HG02970 (cell line): ENCODE results near the gene BCAS4.
"Not testable (repeated sequence)": the region's sequence is repeated elsewhere in the genome, so short reads cannot be mapped to it uniquely, and the experiment has no call there.

Experiments
- ATAC-seq: cut with Tn5 transposase; IDR thresholded peaks from one replicate; pipeline ENCODE4 v1.9.1; 2021; ENCODE audit warnings: mild to moderate bottlenecking, moderate library complexity, moderate number of reproducible peaks; ENCODE audit not compliant: unreplicated experiment, low FRiP score

BCAS4 gene

DNA sequence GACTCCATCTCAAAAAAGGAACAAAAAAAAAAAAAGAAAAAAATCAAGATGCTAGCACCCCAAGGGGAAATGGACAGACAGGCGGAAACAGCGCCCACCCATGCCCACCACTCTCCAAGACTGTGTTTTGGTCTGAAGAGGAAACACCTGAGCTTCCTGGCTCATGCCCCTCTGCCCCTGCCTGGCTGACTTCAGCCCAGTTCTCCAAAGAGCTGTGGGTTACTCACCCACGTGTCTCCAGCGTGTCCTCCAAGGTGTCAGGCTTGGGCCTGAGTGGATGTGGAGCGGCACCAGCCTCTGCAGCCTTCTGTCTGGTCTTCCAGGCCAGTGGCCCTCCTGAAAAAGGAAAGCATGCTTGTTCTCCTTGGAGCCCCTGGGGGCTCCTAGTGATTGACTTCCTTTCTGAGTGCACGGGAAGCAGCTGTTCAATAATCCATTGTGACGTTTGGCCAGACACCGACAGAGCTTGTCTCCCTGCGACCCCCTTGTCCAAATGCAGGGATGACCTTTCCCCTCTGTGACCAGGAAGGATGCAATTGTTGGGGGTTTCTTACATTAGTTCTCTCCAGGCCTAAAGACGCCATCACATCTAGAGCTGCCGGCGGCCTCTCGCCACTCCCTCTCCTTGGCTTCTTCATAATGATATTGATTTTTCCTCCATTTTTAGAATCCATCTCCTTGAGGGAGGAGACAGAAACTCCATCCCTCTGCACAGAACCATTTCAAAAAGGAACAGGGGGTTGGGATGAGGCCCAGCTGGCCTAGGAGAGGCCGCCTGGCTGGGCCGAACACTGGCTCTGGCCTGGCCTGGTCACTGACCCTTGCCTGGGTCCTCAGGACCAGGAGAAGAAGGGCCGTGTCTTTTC, 77.9 kb downstream of the BCAS4 start:
- ATAC-seq = no peak

DNA sequence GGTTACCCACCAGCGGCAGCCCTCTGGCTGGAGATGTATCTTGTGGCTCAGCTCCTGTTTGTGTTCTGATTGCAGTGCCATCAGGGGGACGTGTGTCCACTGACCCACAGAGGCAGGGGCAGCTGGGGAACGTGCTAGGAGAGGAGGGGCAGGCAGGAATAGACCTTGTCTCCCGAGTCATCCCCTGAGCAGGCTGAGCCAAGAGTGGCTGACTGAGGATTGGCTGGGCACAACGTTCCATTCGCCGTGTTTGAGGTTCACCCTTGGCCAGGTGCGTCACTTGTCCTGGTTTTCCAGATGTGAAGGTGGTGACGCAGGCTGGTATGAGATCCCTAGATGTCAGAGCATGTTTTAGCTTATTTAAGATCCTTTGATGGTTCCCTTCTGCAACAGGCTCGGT, 78.7 kb downstream of the BCAS4 start:
- ATAC-seq = no peak

DNA sequence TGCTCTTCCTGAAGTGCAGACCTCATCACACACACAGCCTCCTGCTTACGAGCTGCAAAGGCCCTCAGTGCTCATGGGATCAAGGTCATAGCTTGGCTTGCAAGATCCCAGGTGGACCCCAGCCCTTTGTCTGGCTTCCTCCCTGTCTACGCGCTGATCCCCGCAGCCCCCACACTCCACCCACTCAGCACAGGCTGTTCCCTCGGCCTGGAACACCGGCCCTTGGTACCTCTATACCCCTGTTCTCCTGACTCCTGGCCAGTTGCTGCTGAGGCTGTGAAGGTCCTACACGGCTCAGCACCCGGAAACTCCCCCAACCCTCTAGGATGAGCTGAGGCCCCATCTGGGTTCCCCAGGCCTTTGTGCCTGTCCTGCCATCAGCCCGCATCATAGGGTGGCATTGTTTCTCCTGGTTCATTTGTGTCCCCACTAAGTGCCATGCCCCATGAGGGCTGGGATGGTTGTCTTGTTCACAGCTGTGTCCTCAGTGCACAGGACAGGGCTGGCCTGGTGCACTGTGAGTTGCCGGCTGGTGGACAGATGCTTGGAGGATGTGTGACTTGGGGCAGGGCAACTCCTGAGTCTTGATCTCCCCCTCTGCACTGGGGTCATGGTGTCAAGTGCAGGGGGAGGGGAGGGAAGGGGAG, 79.4 kb downstream of the BCAS4 start:
- ATAC-seq = no peak

DNA sequence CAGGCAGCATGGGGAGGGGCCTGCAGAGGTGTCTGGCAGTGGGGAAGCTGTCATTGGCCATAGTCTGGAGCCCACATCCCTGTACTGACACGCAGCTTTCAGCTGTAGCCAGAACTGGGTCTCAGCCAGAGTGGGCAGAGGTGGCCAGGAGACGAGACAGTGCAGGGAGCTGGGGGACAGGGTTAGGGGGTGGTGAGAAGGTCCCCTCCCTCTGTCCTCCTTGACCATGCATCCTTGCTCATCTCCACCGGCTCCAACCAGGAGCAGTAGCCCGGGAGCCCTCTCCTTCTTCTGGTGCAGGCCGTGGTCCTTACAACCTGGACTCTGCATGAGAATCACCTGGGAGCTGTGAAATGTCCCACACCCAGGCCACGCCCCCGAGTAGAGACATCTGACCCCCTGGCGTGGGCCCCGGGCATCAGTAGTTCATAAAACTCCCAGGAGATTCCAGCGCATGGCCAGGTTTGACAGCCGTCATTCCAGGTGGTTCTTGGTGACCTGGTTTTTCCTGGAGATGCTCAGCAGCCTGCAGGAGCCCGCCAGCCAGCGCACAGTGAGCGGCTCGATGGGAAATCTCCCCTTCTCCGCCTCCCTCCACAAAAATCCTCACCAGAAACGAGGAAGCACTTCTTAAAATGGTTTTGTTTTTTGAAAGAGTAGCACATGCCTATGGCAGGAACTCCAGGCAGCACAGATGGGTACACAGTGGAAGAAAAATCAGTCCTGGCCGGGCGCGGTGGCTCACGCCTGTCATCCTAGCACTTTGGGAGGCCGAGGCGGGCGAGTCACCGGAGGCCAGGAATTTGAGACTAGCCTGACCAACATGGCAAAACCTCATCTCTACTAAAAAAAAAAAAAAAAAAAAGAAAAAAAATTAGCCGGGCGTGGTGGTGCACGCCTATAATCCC, 80.2 kb downstream of the BCAS4 start:
- ATAC-seq = no peak

DNA sequence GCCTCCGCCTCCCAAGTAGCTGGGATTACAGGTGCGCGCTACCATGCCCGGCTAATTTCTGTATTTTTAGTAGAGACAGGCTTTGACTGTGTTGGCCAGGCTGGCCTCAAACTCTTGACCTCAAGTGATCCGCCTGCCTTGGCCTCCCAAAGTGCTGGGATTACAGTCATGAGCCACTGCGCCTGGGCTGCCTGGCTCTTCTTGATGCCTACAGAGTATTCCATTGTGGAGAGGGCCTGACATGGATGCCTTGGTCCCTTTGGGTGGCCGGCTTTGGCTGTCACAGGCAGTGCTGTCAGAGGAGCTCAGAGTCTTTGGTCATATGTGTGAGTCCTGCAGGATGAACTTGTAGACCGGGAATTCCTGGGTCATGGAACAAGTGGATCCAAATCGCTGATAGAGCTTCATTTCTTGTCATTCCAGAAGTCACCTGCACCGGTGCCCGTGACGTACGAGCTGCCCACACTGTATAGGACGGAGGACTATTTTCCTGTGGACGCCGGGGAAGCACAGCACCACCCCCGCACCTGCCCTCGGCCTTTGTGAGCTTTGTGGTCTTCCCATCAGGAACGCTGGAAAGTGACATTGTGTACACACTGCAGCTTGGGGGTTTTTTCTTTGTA, 81.3 kb downstream of the BCAS4 start:
- ATAC-seq = no peak

DNA sequence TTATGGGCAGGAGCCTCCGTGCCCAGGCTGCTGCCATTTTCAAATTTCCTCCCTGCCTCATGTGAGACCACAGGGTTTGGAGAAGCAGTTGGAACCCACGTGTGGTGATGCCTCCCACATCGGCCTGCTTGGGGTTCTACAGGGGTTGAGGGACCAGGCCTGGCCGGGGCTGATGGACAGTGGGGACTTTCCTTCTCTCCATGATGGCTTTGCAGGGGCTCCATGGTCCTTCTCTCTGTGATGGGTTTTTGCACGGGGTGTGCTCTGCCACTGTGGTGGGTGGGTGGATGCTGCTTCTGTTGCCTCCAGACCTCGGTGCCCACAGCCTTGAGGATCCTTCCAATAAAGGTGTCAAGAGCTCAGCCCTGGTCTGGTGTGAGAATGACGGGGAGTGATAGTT, 82.0 kb downstream of the BCAS4 start:
- ATAC-seq = no peak

DNA sequence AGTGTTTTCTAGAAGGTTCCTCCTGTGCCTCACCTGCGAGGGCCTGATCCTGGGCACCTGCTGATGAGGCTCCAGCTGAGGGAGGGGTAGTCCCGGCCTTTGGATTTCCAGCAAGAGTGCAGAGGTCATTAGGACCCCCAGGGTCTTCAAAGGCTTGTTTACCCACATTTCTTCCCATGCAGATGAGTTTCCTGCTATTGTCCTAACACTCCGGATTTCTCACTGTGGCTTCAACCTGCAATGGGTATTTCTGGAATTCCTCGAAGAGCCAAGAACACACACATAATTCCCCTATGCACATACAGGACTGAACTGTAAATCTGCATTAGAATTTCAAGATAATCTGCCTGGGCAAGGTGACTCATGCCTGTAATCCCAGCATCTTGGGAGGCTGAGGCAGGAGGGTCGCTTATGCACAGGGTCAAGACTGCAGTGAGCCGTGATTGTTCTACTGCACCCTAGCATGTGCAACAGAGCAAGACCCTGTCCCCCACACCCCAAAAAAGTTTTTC, 82.4 kb downstream of the BCAS4 start:
- no peak for ATAC-seq

DNA sequence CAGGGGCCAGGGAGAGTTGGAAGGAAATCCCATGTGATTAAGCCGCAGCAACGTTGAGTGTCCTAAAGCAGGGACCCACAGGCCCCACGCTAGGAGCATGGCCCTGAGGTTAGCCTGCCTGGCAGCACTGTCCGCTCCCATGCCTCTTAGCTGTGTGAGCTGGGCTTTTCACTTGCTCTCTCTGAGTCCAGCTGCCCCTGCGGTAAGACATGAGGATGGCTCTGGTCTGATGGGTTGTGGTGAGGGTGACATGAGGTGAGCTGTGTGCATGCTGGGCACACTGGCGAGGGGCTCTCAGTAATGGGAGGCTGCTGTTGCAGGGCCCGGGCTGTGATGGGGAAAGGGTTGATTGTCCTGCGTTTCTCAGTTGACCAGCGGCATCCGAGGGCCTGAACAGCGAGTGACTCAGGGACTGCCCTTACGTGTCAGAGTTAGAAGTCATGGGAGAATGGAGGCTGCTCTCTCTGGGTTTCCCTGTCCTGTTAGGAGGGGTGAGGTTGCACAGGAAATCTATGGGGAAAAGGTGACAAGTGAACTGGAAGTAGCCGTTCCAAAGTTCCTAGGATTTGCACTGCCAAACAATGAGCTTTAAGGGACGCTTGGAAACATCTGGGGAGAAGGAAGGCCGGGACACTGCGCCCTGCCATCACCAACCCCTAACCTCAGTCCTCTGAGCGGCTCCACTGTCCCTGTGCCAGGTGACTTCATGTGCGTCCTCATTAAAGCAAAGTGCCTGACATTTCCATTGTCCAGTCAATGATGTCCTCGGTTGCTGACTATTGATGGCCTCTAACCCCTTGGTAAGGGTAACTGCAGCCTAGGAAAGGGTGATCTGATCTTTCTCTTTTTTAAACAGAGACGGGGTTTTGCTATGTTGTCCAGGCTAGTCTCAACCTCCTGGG, 85.0 kb downstream of the BCAS4 start:
- no peak for ATAC-seq

DNA sequence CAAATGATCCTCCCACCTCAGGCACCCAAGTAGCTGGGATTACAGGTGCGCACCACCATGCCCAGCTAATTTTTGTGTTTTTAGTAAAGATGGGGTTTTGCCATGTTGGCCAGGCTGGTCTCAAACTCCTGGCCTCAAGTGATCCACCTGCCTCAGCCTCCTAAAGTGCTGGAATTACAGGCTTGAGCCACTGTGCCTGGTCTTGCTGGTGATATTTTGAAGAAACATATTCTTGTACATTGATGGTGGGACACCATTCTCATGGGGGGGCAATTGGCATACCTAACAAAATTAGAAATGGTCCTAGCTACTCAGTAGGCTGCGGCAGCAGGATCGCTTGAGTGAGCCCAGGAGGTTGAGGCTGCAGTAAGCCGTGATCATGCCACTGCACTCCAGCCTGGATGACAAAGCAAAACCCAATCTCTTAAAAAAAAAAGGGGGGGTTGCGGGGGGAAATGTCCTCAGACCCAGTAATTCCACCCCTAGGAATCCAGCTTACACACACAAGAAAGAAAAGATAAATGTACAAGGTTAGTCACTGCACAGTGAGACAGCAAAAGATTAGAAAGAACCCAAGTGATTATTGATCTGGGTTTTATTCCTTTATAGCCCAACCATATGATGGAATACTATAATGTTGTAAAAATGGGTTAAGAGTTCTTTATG, 87.0 kb downstream of the BCAS4 start:
- not testable (repeated sequence) for ATAC-seq

DNA sequence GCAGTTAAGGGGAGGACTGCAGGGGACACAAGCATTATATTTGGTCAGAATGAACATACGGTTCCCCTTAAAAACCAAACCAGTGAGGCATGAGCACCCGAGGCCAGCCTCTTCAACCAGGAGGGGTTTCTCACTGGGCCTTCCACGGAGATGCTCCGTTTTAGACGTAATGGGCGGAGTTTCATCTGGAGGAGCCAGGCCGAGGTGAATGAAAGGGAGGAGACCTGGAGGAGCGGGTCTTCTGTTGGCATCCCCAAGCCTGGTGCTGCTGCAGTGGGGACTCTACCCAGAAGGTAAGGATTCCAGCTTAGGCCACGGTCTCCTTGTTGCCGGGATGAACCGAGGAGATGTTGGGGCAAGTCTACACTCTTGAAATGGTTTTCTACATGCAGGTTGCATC, 89.0 kb downstream of the BCAS4 start:
- no peak for ATAC-seq

DNA sequence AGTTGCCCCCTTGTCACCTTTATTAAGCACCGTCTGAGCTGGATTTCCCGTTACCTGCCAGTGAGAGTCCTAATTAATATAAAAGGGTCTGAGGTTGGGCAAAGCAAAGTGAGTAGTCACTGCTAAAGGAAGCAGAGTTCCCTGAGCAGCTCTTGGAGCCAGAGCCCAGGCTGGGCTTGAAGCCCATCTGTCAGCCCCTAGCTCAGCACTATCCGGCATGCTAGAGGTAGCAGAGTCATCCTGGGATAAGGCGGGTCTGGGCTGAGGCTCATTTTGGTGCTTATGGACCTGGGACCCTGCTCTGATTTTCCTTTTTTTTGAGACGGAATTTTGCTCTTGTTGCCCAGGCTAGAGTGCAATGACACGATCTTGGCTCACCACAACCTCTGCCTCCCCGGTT, 90.2 kb downstream of the BCAS4 start:
- no peak for ATAC-seq

DNA sequence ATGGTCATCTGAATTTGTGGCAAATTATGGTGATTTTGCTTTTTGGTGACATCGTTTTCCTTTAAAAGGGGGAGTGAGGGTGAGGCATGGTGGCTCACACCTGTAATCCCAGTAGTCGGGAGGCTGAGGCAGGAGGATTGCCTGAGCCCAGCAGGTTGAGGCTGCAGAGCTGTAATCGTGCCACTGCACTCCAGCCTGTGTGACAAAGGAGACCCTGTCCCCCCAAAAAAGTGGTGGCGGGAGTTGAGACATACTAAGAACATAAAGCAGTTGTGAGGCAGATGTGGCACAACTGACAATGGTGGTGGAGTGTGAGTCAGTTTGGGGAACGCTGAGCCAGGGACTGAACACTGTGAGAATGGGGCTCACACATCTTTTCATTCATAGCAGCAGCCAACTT, 90.9 kb downstream of the BCAS4 start:
- no peak for ATAC-seq

DNA sequence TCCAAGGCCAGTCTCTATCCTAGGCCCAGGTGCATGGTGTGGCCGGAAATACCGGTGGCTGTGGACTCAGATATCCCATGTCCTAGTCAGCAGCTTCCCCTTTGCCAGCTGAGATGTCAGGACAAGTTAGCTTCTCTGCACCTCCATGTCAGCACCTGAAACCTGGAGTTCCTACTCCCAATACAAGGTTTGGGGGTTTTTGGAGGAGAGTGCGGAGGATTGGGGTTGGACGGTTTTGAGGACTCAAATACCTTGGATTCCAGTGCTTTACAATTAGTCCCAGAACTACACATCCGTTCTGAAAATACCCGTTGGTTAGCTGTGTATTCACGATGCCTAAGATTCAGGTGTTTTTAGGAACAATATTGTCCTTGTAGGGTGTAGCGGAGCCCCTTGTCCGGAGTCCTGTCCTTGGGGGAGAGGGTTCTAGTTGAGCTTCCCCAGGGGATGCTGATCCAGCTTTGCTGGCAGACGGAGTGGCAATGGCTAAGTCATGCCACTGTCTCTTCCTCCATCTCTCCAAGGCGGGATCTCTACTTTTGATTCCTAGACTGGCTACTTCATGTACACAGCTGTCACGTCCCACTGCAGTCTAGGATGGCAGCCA, 91.4 kb downstream of the BCAS4 start:
- no peak for ATAC-seq

DNA sequence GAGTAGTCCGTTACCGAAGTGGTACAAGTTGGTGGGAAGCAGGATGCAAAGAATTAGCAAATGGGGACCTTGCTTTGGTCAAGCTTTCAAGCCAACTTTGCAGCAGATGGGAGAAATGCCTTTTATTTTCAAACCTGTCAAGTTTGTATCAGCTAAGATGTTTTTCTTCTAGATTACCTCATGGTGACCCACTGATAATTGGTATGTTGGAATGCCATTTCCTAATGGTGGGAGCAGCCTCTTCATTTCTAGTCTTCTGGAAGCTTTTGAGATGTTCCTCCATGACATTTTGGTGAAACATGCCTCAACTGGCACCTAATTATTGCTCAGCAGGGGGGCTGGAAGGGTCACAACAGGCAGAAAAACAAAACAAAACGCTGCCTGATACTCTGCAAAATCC, 92.7 kb downstream of the BCAS4 start:
- no peak for ATAC-seq

DNA sequence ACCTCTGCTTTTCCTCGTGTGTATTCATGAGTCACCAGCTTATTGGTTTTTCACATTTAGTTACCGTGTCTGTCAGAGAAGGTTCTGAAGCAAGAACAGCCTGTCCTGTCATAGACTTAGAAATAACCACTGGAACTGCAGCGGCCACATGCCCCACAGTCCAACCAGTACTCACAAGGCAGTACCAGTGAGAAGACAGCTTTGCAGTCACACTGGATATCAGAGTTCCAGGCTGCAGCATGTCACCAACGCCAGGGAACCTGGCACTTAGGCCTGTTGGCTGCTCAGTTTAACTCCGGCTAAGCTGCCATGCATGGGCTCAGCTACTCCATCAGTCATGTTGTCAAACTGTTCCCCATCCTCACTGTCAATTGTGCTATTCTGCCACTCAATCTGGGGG, 96.3 kb downstream of the BCAS4 start:
- ATAC-seq = no peak

DNA sequence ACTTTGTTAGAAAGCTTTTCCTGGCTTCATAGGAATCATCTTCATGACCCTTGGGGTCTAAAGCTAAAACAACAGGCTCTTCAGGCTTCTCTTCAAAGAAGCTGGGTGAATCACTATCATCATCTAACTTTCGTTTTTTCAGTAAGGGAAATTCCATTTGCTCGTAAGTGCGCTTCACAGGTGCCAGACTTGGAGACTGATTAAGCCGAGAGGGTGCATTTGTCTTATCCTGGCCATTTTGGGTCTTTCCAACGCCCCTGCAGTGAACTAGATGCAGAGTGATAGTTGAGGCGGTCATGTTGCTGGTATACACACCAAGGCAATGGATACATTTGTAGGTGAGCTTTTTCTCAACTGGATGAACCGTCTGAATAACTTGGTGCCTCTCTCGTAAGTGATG, 97.5 kb downstream of the BCAS4 start:
- ATAC-seq = no peak

DNA sequence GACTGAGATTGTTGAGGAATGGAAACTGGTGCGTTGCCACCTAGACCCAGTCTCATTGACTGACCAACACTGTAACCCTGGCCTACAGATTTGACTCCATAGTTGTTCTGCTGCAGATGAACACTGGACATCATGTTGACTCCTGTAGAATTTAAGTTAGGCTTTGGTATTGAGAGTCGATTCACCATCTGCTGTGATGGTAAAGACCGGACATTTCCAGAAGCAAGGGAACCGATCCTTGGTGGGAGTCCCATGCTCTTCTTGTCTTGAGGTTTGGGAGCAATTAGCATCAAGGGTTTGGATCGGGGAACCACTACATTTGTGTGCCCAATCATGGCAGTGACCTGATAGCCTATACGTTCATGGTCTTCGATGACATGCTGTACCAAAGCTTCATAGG, 98.8 kb downstream of the BCAS4 start:
- no peak for ATAC-seq

DNA sequence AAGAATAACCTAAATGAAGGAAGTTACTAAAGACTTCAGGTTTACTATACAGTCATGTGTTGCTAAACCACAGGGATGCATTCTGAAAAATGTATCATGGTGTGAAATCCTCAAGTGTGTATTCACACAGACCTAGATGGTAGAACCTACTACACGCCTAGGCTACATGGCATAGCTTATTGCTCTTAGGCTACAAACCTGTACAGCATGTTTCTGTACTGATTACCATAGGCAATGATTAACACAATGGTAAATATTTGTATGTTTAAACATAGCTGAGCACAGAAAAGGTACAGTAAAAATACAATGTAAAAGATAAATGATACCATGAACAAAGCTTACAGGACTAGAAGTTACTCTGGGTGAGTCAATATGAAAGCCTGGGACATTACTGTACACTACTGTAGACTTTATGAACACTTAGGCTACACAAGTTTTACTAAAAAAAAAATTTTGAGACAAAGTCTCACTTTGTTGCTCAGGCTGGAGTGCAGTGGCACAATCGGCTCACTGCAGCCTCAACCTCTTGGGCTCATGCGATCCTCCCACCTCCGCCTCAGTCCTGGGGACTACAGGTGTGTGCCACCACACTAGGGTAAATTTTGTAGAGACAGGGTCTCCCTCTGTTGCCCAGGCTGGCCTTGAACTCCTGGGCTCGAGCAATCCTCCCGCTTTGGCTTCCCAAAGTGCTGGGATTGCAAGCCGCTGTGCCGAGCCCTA, 100.4 kb downstream of the BCAS4 start:
- ATAC-seq = no peak
